Endodermal cell (in vitro differentiated cells): ENCODE data around the gene FASTKD2. TPM values are rescaled to one million over a fixed set of nuclear protein-coding genes. Genes with fewer than 3 reads are reported as not detected.
A peak's percentile ranks its signal among the peaks of the same experiment; 100 is the strongest.

Experiments used
- DNase-seq: peaks from one replicate; pipeline ENCODE4 v3.0.0-alpha.2; 2017
- H3K27ac ChIP-seq: 2 replicates; pipeline ENCODE4 v1.5.1; 2013; ENCODE audit warnings: mild to moderate bottlenecking, low read depth, low read length, moderate library complexity
- H3K27me3 ChIP-seq: 2 replicates; pipeline ENCODE4 v1.6.1; 2013; ENCODE audit warnings: mild to moderate bottlenecking, low read length, moderate library complexity; ENCODE audit not compliant: insufficient read depth, control insufficient read depth, poor library complexity, severe bottlenecking
- H3K36me3 ChIP-seq: 2 replicates; pipeline ENCODE4 v1.7.0; 2013; ENCODE audit warnings: mild to moderate bottlenecking, low read length, moderate library complexity; ENCODE audit not compliant: control insufficient read depth, insufficient read depth
- H3K4me1 ChIP-seq: one replicate; pipeline ENCODE4 v1.7.0; 2013; ENCODE audit warnings: low read length; ENCODE audit not compliant: control insufficient read depth, insufficient read depth
- H3K4me3 ChIP-seq: 2 replicates; pipeline ENCODE4 v1.5.1; 2013; ENCODE audit warnings: mild to moderate bottlenecking, low read length, moderate library complexity
- H3K9ac ChIP-seq: 2 replicates; pipeline ENCODE4 v1.6.1; 2013; ENCODE audit warnings: mild to moderate bottlenecking, low read length, moderate library complexity; ENCODE audit not compliant: poor library complexity, severe bottlenecking; ENCODE audit errors: extremely low read depth
- H3K9me3 ChIP-seq: 2 replicates; pipeline ENCODE4 v1.6.1; 2013; ENCODE audit warnings: mild to moderate bottlenecking, low read length, moderate library complexity; ENCODE audit not compliant: control insufficient read depth
- H3K27ac Mint-ChIP-seq: 2 replicates; pipeline ENCODE4 v1.8.0; 2020; ENCODE audit warnings: mixed read lengths
- H3K27me3 Mint-ChIP-seq: 2 replicates; pipeline ENCODE4 v1.8.0; 2021; ENCODE audit warnings: mild to moderate bottlenecking, mixed read lengths; ENCODE audit not compliant: insufficient read depth
- H3K36me3 Mint-ChIP-seq: 2 replicates; pipeline ENCODE4 v1.8.0; 2020; ENCODE audit warnings: low read depth, mixed read lengths
- H3K4me1 Mint-ChIP-seq: 2 replicates; pipeline ENCODE4 v1.8.0; 2020; ENCODE audit warnings: mixed read lengths
- H3K4me3 Mint-ChIP-seq: 2 replicates; pipeline ENCODE4 v1.8.0; 2020; ENCODE audit warnings: mild to moderate bottlenecking, moderate library complexity, mixed read lengths
- H3K9me3 Mint-ChIP-seq: 2 replicates; pipeline ENCODE4 v1.8.0; 2020; ENCODE audit warnings: mild to moderate bottlenecking, mixed read lengths
- CTCF ChIP-seq: fragments of 200-600 bp; sonication (generic); conservative IDR thresholded peaks from 2 replicates; pipeline ENCODE4 v1.5.0; 2021; ENCODE audit warnings: antibody characterized with exemption, mild to moderate bottlenecking
- WGBS, 2 experiments: methylation state at CpG; one replicate each; pipeline versions ENCODE4 v1.1.5 to v1.1.7; 2013; ENCODE audit warnings: missing lambda C conversion rate in 2 of 2, mixed read lengths in 1 of 2; ENCODE audit not compliant: insufficient coverage in 1 of 2, insufficient read length in 1 of 2; 5-methylcytosine and 5-hydroxymethylcytosine counted together
- total RNA-seq, 2 donors: library from RNA; stranded (reverse); fragmentation: NEBNext Ultra II Directional in 1 of 2; extraction: Animal tissue kit (Norgen Biotek cat#: 25700) in 1 of 2; gene quantifications; 2 replicates in 1 of 2; 3 replicates in 1 of 2; pipeline ENCODE4 v1.2.1, GENCODE V29; 2021

FASTKD2 gene
- total RNA-seq, 2 donors from 2014 or later = 31.3 to 31.6 TPM

DNA sequence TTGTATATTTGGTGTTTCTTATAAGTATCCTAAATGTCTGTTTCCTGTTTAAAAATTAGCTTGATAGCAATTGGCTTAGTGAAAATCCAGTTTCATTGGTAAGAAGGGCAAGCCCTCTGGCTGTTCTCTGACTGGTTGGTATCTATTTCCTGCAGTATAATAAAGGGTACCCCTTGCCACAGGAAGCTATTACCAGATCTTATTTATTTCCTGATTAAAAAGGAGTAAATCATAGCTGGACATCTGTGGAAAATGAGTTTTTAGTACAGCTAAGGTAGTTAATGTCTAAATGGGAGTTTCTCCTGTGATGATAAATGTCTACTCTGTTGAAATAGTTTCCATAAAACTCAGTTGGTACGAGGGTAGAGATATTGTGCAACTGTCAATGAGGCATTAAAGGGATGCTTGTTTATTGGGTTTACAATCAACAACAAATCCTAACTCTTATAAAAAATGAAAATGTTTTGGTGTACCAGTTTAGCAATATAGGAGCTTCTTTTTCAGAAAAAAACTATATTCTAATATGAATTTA lies 58.7 kb downstream of the FASTKD2 start:
- Histone ChIP-seq H3K27me3 (no peaks in the 10 kb centered on the region), H3K4me1 (no peaks in the 10 kb centered on the region), H3K27ac (no peak overlapping the region), H3K9me3 (no peaks in the 10 kb centered on the region), H3K36me3 (no peaks in the 10 kb centered on the region), H3K9ac (no peak overlapping the region), H3K4me3 (no peak overlapping the region)
- H3K4me3 Mint-ChIP-seq = no peak overlapping the region
- 91% methylated on average over 1 of the region's 1 CpG; no CpG with 5 or more reads in 1 of the 2 experiments for WGBS, 2 experiments
- peaks cover 16% of the 10 kb centered on the region for H3K4me1 Mint-ChIP-seq
- no peaks in the 10 kb centered on the region for H3K27me3 Mint-ChIP-seq
- no peak overlapping the region for H3K27ac Mint-ChIP-seq
- no peak for DNase-seq
- H3K9me3 Mint-ChIP-seq = no peaks in the 10 kb centered on the region
- no peak for TF ChIP-seq CTCF
- peaks cover 3% of the 10 kb centered on the region for H3K36me3 Mint-ChIP-seq

GRCh38 chr2:206824993-206825392 lies 59.6 kb downstream of the FASTKD2 start:
- TF ChIP-seq CTCF = no peak
- Histone ChIP-seq H3K4me1 (no peaks in the 10 kb centered on the region), H3K36me3 (no peaks in the 10 kb centered on the region), H3K27ac (no peak overlapping the region), H3K4me3 (no peak overlapping the region), H3K9ac (no peak overlapping the region), H3K27me3 (no peaks in the 10 kb centered on the region), H3K9me3 (no peaks in the 10 kb centered on the region)
- peaks cover 14% of the 10 kb centered on the region for H3K4me1 Mint-ChIP-seq
- no peak overlapping the region for H3K4me3 Mint-ChIP-seq
- peaks cover under 1% of the 10 kb centered on the region for H3K36me3 Mint-ChIP-seq
- WGBS, 2 experiments = 92 to 100% methylated on average over 4 to 5 of the region's 5 CpGs
- H3K27ac Mint-ChIP-seq = no peak overlapping the region
- no peak for DNase-seq
- no peaks in the 10 kb centered on the region for H3K9me3 Mint-ChIP-seq
- no peaks in the 10 kb centered on the region for H3K27me3 Mint-ChIP-seq

- 91 to 94% methylated on average over 3 of the region's 3 CpGs for WGBS, 2 experiments
- peaks cover 18% of the 10 kb centered on the region for H3K36me3 Mint-ChIP-seq
- no peaks in the 10 kb centered on the region for H3K27me3 ChIP-seq
Observed at GRCh38 chr2:206831442-206831995, 66.1 kb downstream of the FASTKD2 start.

More at GRCh38 chr2:206831442-206831995, 66.1 kb downstream of the FASTKD2 start:
- Mint-ChIP-seq H3K9me3 (peaks cover 14% of the 10 kb centered on the region), H3K27me3 (no peaks in the 10 kb centered on the region), H3K27ac (no peak overlapping the region), H3K4me3 (no peak overlapping the region), H3K4me1 (peaks cover 20% of the 10 kb centered on the region)
- Histone ChIP-seq H3K27ac (no peak overlapping the region), H3K36me3 (no peaks in the 10 kb centered on the region), H3K9ac (no peak overlapping the region), H3K4me1 (no peaks in the 10 kb centered on the region), H3K4me3 (no peak overlapping the region), H3K9me3 (peaks cover 5% of the 10 kb centered on the region)
- peak; percentile 50 for DNase-seq
- TF ChIP-seq CTCF = peak; percentile 63
